KOPT-K1 (cell line): Measurements from ENCODE around the gene ZNF831.

Source experiments
- H3K27ac ChIP-seq: fragments of 200-600 bp; sonication (generic); 2 replicates; pipeline ENCODE4 v1.5.1; 2016; ENCODE audit warnings: antibody characterized with exemption, mild to moderate bottlenecking, low read depth, low read length; ENCODE audit not compliant: poor library complexity, severe bottlenecking
- H3K36me3 ChIP-seq: fragments of 200-600 bp; sonication (generic); 2 replicates; pipeline ENCODE4 v1.5.1; 2017; ENCODE audit warnings: antibody characterized with exemption, mild to moderate bottlenecking, low read length, moderate library complexity; ENCODE audit not compliant: insufficient read depth
- H3K9me3 ChIP-seq: fragments of 200-600 bp; sonication (generic); 2 replicates; pipeline ENCODE4 v1.5.1; 2017; ENCODE audit warnings: antibody characterized with exemption, low read length, mild to moderate bottlenecking; ENCODE audit not compliant: insufficient read depth, poor library complexity, severe bottlenecking

ZNF831 gene

DNA sequence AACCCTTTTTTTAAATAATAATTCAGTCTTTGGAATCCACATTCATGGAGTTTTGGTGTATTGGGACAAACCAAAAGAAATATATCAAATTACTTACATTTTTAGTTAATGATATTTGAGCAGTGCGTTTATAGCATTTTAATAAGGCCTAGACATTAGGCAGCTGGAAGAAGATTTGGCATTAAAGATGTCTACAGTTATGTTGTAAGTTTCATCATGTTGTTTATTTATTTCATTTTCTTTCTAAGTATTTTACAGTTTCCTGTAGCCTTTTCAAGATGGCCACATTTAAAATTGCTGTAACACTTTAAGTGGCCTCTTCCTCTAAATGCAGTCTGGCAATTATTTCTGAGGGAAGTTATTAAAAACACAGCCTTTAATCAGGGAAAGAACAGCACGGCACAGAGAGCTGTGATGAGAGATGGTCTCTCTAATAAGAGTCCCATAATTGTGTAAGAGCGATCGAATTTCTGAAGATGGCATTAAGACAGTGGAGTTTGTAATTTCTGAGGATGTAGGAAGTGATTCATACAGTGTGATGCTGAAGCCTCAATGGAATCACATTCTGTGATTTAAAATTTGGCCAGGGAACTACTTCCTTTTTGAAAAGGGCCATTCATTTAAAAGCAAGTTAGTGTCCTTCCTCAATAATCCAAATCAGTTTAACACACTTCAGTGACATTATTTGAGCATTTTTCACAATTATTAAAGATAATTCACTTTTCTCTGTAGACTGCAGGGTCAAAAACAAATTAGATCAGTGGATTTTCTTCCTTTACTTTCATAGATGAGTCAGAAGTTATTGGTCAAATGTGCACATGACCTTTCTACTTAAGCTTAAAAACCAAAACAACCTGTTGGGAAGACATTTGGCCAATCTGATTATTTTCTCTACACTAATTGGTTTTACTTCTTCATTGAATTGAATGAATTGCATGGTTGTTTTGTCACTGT, 84.4 kb downstream of the ZNF831 start:
- Histone ChIP-seq H3K27ac (no peak overlapping the region), H3K9me3 (no peaks in the 10 kb centered on the region)

DNA sequence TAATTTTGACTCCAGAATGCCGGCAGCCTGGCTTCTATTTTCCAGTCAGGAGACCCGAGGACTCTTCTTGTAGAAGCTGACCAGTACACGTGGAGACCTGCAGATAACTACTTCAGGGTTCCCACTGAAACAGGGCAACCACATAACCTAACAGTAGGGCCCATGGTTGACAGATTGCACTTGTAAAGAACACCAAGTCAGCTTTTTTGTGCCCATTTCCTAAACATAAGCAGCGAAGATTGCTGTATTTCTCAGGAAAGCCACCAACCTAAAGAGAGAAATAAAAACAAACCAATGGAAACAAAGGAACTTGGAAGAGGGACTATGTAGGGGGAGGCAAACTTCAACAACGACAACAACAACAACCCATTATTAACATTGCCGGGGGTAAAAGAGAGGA, 86.7 kb downstream of the ZNF831 start:
- H3K36me3 ChIP-seq = no peaks in the 10 kb centered on the region
- no peaks in the 10 kb centered on the region for H3K9me3 ChIP-seq
- H3K27ac ChIP-seq = no peak overlapping the region

More for the DNA sequence above, 84.4 kb downstream of the ZNF831 start:
- H3K36me3 ChIP-seq = no peaks in the 10 kb centered on the region

DNA sequence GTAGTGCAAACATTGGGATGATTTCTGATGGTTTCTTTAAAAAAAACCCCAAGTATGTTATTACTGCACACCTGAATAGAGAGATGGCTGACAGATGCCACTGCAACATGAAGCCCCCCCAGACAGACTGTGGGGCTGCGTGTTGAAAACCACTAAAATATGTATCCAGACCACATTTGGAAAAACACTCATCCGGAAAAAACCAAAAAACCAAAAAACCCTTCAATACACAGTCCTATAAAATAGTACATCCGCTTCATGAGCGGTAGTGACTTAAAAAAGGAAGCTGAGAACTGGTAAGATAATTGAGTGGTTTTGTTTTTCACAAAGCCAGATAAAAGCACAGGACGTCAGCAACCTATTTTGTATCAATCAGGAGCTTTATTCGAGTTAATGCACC, 89.7 kb downstream of the ZNF831 start:
- no peaks in the 10 kb centered on the region for H3K9me3 ChIP-seq
- no peak overlapping the region for H3K27ac ChIP-seq
- H3K36me3 ChIP-seq = no peaks in the 10 kb centered on the region

DNA sequence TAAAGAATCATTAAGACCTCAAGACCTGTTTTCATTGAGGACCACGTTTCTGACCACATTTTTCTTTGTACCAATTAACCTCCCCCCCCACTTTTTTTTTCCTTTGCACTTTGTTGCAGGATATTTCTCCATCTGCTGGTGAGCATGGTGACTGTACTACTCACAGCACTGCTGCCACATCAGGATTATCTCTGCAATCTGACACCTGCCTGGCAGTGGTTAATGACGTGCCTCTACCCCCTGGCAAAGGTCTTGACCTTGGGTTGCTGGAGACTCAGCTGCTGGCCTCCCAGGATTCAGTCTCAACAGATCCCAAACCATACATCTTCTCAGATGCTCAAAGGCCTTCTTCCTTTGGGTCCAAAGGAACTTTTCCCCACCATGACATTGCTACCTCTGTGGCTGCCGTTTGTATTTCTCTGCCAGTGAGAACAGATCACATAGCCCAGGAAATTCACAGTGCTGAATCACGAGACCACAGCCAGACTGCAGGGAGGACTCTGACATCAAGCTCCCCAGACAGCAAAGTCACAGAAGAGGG, 90.2 kb downstream of the ZNF831 start:
- H3K9me3 ChIP-seq = no peaks in the 10 kb centered on the region
- H3K36me3 ChIP-seq = no peaks in the 10 kb centered on the region
- no peak overlapping the region for H3K27ac ChIP-seq

DNA sequence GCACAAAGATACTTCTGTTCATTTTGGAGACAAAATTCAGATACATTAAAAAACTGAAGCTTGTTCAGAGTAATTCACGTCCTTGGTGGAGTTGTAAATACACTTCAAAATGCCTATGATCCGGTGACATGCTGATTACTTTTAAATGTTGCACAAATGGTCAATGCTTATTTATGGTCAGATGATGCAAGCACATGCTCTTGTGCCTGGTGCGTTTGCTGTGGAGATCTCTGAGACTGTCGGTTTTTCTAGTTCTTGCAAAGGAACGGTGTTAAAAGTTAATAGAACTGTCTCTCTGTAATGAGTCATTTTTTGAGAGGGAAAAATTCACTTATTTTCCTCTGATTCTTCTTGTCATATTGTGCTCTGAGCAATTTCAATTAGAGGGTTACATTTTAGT, 91.6 kb downstream of the ZNF831 start:
- Histone ChIP-seq H3K36me3 (no peaks in the 10 kb centered on the region), H3K27ac (no peak overlapping the region)

DNA sequence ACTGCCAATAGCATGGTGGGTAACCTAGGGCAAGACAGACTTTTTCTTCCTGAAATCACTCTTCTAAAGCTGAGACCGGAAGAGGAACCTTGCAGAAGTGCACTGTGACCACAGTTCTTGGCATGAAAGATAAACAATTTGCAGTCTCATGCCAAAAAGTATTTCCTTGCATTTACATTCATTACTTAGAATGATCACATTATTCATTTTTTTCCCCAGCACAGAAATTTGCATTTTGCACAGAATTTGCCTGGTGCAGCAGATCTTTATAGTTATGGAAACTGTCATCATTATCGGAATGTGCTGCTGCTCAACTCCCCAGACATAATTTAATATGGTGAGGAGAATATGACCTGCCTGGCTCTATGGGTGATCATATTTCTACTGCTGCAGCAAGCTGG, 94.6 kb downstream of the ZNF831 start:
- no peaks in the 10 kb centered on the region for H3K36me3 ChIP-seq
- H3K9me3 ChIP-seq = no peaks in the 10 kb centered on the region
- no peak overlapping the region for H3K27ac ChIP-seq

More for the DNA sequence above, 91.6 kb downstream of the ZNF831 start:
- no peaks in the 10 kb centered on the region for H3K9me3 ChIP-seq

DNA sequence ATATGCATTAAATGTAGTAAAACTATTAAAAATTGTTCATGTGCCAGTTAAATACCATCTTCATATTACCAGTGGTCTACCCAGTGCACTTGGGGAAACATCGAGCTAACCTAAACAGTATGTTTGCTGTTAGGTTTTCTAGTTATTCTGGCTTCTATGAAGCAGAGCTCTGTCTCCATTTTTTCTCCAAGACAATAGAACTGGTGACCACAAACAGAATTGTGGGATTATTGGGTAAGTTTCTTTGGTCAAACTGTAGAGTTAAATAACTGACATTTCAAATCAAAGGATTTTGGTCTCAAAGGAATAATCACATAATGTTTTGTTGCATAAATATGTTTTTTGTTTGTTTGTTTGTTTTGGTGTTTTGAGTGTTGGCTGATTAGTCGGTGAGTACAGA, 96.3 kb downstream of the ZNF831 start:
- Histone ChIP-seq H3K27ac (no peak overlapping the region), H3K9me3 (no peaks in the 10 kb centered on the region), H3K36me3 (no peaks in the 10 kb centered on the region)

DNA sequence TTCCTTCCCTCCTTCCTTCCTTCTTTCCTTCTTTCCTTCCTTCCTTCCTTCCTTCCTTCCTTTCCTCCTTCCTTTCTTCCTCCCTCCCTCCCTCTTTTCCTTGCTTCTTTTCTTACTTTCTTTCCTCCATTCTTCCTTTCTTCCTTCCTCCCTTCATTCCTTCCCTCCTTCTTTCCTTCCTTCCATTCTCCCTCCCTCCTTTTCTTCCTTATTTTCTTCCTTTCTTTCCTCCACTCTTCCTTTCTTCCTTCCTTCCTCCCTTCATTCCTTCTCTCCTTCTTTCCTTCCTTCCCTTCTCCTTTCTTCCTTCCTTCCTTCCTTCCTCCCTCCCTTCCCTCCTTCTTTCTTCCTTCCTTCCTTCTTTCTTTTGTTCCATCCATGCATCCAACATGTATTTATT, 101.7 kb downstream of the ZNF831 start:
- H3K27ac ChIP-seq = no peak overlapping the region
- no peaks in the 10 kb centered on the region for H3K9me3 ChIP-seq
- H3K36me3 ChIP-seq = no peaks in the 10 kb centered on the region

DNA sequence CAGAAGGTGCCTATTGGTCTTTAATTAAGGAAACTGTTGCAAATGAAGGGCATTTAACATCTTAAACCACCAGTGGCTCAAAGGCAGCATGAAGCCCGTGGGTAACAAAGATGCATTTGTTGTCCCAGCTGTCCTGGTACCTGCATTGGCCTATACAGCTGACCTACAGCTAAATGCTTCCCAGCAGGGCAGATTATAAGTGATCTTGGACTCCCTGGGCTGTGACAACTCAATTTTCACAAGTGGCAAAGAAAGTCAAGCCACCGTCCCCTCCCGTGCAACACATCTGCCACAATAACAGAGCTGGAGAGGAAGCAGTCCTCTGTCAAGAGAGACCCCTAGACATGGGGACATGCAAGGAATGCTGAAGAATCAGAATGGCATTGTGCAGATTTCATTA, 105.2 kb downstream of the ZNF831 start:
- Histone ChIP-seq H3K9me3 (no peaks in the 10 kb centered on the region), H3K36me3 (no peaks in the 10 kb centered on the region), H3K27ac (no peak overlapping the region)

DNA sequence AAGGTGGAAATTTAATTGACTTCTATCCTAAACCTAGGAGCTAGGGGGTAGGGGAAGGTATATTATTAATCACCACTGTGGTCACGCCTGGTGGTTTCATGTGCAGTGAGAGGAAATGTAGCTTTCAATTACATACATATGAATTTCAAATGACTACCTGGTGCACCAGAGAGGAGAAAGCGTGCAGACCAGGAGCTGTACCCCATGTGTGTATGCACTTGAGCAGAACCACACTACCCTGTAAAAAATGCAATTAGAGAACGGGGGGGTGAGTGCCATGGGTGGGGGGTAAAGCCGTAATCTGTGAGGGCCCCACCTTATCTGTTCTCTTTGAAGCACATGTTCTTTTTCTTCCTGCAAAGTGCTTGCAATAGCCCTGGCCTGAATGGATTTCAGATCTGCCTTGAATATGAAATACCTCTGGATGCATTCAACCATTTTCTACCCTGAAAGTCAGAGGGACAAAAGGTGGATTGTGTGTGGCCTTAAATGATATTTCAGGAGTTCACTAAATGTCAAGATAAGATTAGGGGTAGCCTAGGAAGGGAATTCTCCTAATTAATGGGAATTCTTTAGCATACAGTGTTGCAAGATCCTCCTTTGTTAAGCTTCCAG, 105.9 kb downstream of the ZNF831 start:
- Histone ChIP-seq H3K9me3 (no peaks in the 10 kb centered on the region), H3K36me3 (no peaks in the 10 kb centered on the region), H3K27ac (no peak overlapping the region)

DNA sequence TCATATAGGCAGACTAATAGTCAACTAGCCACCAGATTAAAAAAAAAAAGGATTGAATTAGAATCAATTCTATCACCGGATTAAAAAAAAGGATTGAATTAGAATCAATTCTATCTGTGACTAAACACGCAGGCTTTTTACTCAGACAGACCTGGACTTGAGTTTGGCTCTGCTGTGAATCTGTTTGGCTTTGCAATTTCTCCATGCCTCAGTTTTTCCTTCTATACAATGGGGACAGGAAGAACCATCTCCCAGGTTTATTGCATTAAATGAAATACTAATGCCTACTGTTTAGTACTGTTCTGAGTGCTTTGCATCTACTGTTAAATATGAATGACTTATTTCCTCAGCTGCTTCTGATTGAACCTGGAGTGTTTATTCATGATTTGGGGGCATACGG, 106.8 kb downstream of the ZNF831 start:
- Histone ChIP-seq H3K9me3 (no peaks in the 10 kb centered on the region), H3K36me3 (no peaks in the 10 kb centered on the region), H3K27ac (no peak overlapping the region)

DNA sequence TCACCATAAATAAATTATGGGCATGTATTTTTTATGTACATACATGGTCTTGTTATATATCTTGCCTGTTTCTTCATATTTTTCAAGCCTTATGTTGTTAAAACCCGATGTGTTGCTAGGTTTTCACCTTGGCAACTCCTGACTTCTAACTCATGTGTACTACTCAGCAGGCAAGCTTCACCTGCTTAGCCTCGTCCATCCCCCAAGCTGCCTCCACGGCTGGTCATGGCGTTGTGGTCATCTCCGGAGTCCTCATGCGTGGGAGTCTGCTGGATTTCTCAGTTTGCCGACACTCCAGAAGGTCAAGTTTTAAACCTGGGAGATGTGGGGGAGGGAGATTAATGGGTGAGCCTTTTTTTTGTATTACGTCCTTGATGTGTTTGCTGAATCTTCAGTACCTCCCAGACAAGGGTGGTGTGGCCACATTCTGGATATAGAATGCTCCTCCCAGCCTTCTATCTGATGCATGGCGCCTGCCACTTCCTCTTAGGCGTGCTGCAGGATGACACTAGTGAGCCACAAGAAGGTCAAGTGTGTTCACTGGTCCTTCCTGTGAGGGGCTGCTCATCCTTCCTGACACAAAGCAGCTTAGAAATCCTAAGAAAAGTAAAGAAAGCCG, 110.2 kb downstream of the ZNF831 start:
- no peaks in the 10 kb centered on the region for H3K36me3 ChIP-seq
- H3K27ac ChIP-seq = no peak overlapping the region
- no peaks in the 10 kb centered on the region for H3K9me3 ChIP-seq

DNA sequence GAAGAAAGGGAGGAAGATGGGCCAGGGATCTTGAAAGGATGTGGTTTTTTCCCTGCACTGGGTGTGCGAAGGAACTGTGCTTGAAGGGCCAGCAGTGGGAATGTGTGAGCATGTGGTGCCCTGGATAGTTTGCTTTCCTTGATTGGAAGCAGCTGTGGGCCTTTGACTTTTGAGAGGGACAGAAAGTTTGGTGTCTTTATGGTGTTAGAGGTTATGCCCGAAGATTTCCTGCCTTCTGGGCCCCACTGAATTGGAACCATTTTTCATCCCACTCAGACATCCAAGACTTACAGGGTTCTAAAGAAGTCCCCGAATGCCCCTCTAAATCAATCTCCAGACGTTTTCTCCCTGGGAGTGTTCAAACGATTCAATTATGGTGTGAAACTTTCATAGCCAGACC, 113.3 kb downstream of the ZNF831 start:
- Histone ChIP-seq H3K9me3 (no peaks in the 10 kb centered on the region), H3K36me3 (no peaks in the 10 kb centered on the region), H3K27ac (no peak overlapping the region)

DNA sequence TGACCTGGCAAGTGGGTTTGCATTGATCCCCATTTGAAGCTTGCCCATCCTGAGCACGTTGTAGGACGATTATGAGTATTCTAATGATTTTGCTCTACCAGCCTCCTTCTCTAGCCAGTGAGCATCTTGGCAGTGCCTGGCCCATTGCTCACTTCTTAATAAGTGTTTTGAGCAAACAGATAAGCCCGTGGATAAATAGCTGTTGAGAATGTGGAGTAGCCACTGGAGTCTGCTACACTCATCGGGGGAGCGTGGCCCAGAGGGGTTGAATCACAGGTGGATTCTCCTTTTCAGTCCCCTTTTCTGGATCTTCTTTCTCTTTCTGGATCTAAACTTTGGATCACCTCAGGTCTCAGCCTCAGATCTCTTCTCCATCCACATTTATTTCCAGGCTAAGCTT, 120.8 kb downstream of the ZNF831 start:
- Histone ChIP-seq H3K36me3 (no peaks in the 10 kb centered on the region), H3K9me3 (no peaks in the 10 kb centered on the region), H3K27ac (no peak overlapping the region)

DNA sequence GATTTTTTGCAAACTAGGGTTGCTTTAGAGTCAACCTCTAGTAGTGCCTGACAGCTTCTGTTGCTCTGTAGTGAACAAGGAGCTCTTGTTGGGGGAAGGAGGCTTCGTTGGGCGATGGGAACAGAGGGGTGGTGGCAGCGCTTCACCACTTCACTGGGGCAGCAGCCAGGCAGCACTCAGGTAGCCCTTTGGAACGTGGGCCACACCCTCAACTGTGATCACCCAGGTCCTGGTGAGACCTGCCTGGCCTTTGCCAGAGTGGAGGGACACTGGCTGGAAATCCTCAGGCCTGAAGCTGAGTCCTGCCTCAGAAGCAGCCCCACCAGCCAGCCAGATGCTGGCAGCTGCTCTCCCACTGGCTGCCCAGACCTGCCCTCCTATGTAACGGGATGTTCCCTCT, 126.4 kb downstream of the ZNF831 start:
- H3K36me3 ChIP-seq = no peaks in the 10 kb centered on the region
- H3K27ac ChIP-seq = no peak overlapping the region
- H3K9me3 ChIP-seq = no peaks in the 10 kb centered on the region
